CD4-positive, alpha-beta T cell (primary cell): ENCODE results near the gene KCNMB1. TPM values are rescaled to one million over a fixed set of nuclear protein-coding genes. Genes with fewer than 3 reads are reported as not detected.

Experiments
- ATAC-seq: fragments of 200-7000 bp; cut with Tn5 transposase; one replicate; pipeline ENCODE4 v1.10.0; 2022; ENCODE audit warnings: mild to moderate bottlenecking; ENCODE audit not compliant: poor library complexity
- CTCF ChIA-PET: fragments of 350-600 bp; sonication (Branson Sonifier 250); formaldehyde crosslinking; loops from one replicate; lab custom pipeline; 2021; ENCODE audit warnings: antibody characterized with exemption, inconsistent platforms; lab: Charles Lee
- POLR2A ChIA-PET: fragments of 350-600 bp; sonication (Branson Sonifier 250); formaldehyde crosslinking; loops from one replicate; lab custom pipeline; 2021; ENCODE audit warnings: antibody characterized with exemption, inconsistent platforms; lab: Charles Lee
- DNase-seq, 14 experiments: peaks; one replicate each; pipeline ENCODE4 v3.0.0-alpha.2; 2013 to 2020; ENCODE audit warnings: mixed read lengths in 2 of 14
- H3K27ac ChIP-seq, 2 donors: one replicate each; pipeline versions ENCODE4 v1.5.1 to v1.7.0; 2013; ENCODE audit warnings: low read length in 2 of 2, low read depth in 1 of 2, mild to moderate bottlenecking in 1 of 2
- H3K27me3 ChIP-seq, 2 experiments: 1 replicate in 1 of 2; 2 replicates in 1 of 2; pipeline versions ENCODE4 v1.6.1 to v1.7.0; 2013; ENCODE audit warnings: low read length in 2 of 2, control low read depth in 1 of 2, mild to moderate bottlenecking in 1 of 2, moderate library complexity in 1 of 2; ENCODE audit not compliant: insufficient read depth in 2 of 2, control insufficient read depth in 1 of 2
- H3K36me3 ChIP-seq: one replicate; pipeline ENCODE4 v1.6.1; 2013; ENCODE audit warnings: low read length, control low read depth; ENCODE audit not compliant: insufficient read depth
- H3K4me1 ChIP-seq: one replicate; pipeline ENCODE4 v1.6.1; 2013; ENCODE audit warnings: low read length, control low read depth; ENCODE audit not compliant: insufficient read depth
- H3K4me3 ChIP-seq: one replicate; pipeline ENCODE4 v1.5.1; 2013; ENCODE audit warnings: mild to moderate bottlenecking, low read length, moderate library complexity
- H3K9me3 ChIP-seq, 2 experiments: 1 replicate in 1 of 2; 2 replicates in 1 of 2; pipeline versions ENCODE4 v1.6.1 to v1.7.0; 2013; ENCODE audit warnings: low read length in 2 of 2, mild to moderate bottlenecking in 2 of 2, control low read depth in 1 of 2, moderate library complexity in 1 of 2; ENCODE audit not compliant: control insufficient read depth in 1 of 2, insufficient read depth in 1 of 2
- H3K27ac Mint-ChIP-seq: one replicate; pipeline ENCODE4 v1.8.0; 2020; ENCODE audit warnings: mixed read lengths
- H3K27me3 Mint-ChIP-seq: one replicate; pipeline ENCODE4 v1.8.0; 2021; ENCODE audit warnings: mixed read lengths
- H3K36me3 Mint-ChIP-seq: one replicate; pipeline ENCODE4 v1.8.0; 2021; ENCODE audit warnings: low read depth, mixed read lengths
- H3K4me1 Mint-ChIP-seq: one replicate; pipeline ENCODE4 v1.8.0; 2021; ENCODE audit warnings: low read depth, mixed read lengths
- H3K4me3 Mint-ChIP-seq: one replicate; pipeline ENCODE4 v1.8.0; 2020; ENCODE audit warnings: mild to moderate bottlenecking, mixed read lengths
- H3K9me3 Mint-ChIP-seq: one replicate; pipeline ENCODE4 v1.8.0; 2020; ENCODE audit warnings: mixed read lengths
- CTCF ChIP-seq: fragments of 200-600 bp; IDR thresholded peaks from one replicate; pipeline ENCODE4 v1.8.0; 2022; ENCODE audit warnings: antibody characterized with exemption, mild to moderate bottlenecking
- intact Hi-C, 2 experiments: fragments of 100-400 bp; cut with DNase I in 1 of 2; cut with micrococcal nuclease in 1 of 2; formaldehyde crosslinking; loops; one replicate each; pipeline versions ENCODE4 v1.15.1 to v1.9.0; 2023 to 2025; cut with DNase I, micrococcal nuclease
- polyA plus RNA-seq, 2 donors: library from polyadenylated mRNA; unstranded; fragments of 120-200 nt; gene quantifications; one replicate each; pipeline ENCODE4 v1.2.1, GENCODE V29; 2013
- total RNA-seq, 174 experiments: library from RNA in 2 of 174; stranded (reverse) in 2 of 174; gene quantifications; one replicate each; pipeline ENCODE4 v1.2.3 and lab custom pipeline; 2021 to 2026

The KCNMB1 gene
- total RNA-seq (under 1 TPM; 0.06 to 0.11 TPM), total RNA-seq (lab: John Stamatoyannopoulos, UW) (0 to 0.82 (median 0.04) reads per million in 172 experiments)
- 0.52 TPM for polyA plus RNA-seq (2013, experiment 1 of 2)
- polyA plus RNA-seq (2013, experiment 2 of 2) = 0.60 TPM

- Histone ChIP-seq H3K27me3 (no peaks in the 10 kb centered on the region), H3K4me3 (peak within 1 kb of the TSS; percentile 32), H3K9me3 (no peaks in the 10 kb centered on the region), H3K27ac (no peak within 1 kb of the TSS), H3K36me3 (no peaks in the 10 kb centered on the region), H3K4me1 (peaks cover 19% of the 10 kb centered on the region)
- no peak for TF ChIP-seq CTCF
- CTCF ChIA-PET = no interaction called here
- ATAC-seq (no peak), DNase-seq (no peak)
- intact Hi-C loops = no loop called here
- Mint-ChIP-seq H3K9me3 (no peaks in the 10 kb centered on the region), H3K27ac (no peak within 1 kb of the TSS), H3K4me3 (no peak within 1 kb of the TSS), H3K4me1 (peaks cover 12% of the 10 kb centered on the region), H3K27me3 (peaks cover 8% of the 10 kb centered on the region), H3K36me3 (no peaks in the 10 kb centered on the region)
- POLR2A ChIA-PET = no interaction called here
Measured at GRCh38 chr5:170388818-170389549, at the start of gene KCNMB1. KCNMB1 (minus strand) TSS chr5:170389367; CDS start chr5:170385447, 3,920 bp downstream.

- Histone ChIP-seq H3K4me1 (peaks cover 4% of the 10 kb centered on the region), H3K27me3 (no peaks in the 10 kb centered on the region), H3K4me3 (no peak overlapping the region), H3K27ac (no peak overlapping the region), H3K9me3 (no peaks in the 10 kb centered on the region), H3K36me3 (no peaks in the 10 kb centered on the region)
- ATAC-seq (no peak), DNase-seq (no peak)
- Mint-ChIP-seq H3K4me3 (no peak overlapping the region), H3K27me3 (no peaks in the 10 kb centered on the region), H3K9me3 (no peaks in the 10 kb centered on the region), H3K36me3 (no peaks in the 10 kb centered on the region), H3K4me1 (no peaks in the 10 kb centered on the region), H3K27ac (no peak overlapping the region)
- intact Hi-C loops = no loop called here
- ChIA-PET CTCF (no interaction called here), POLR2A (no interaction called here)
- no peak for TF ChIP-seq CTCF
Measured at GRCh38 chr5:170438581-170438980, 49.4 kb upstream of the KCNMB1 start.

GRCh38 chr5:170437621-170438375 lies 48.6 kb upstream of the KCNMB1 start:
- no peak overlapping the region for H3K27ac ChIP-seq
- no peaks in the 10 kb centered on the region for H3K27me3 ChIP-seq
- no peaks in the 10 kb centered on the region for H3K36me3 Mint-ChIP-seq
- intact Hi-C loops = no loop called here
- H3K36me3 ChIP-seq = no peaks in the 10 kb centered on the region
- no peak for ATAC-seq
- no peak overlapping the region for H3K4me3 Mint-ChIP-seq
- no peaks in the 10 kb centered on the region for H3K9me3 Mint-ChIP-seq
- no peak for TF ChIP-seq CTCF
- ChIA-PET CTCF (no interaction called here), POLR2A (no interaction called here)
- no peak overlapping the region for H3K27ac Mint-ChIP-seq
- H3K4me1 ChIP-seq = peaks cover 4% of the 10 kb centered on the region
- no peaks in the 10 kb centered on the region for H3K9me3 ChIP-seq
- no peak for DNase-seq
- H3K4me1 Mint-ChIP-seq = no peaks in the 10 kb centered on the region
- H3K4me3 ChIP-seq = no peak overlapping the region
- H3K27me3 Mint-ChIP-seq = no peaks in the 10 kb centered on the region
